ENCODE measurements around the gene TAPBP.
A peak's percentile ranks its signal among the peaks of the same experiment; 100 is the strongest.

GRCh38 chr6:33298773-33299236, 15.1 kb downstream of the TAPBP start, which contains the start of gene RGL2:
- no peak for TF ChIP-seq CTCF (IDR thresholded peaks at IDR 0.05; ENCODE audit: low read depth, low read length)
- TF ChIP-seq POLR2A (IDR thresholded peaks at IDR 0.05; ENCODE audit: extremely low read depth, insufficient read length): peak; percentile 16
